ENCODE data around the gene ACTL10. TPM values are rescaled to one million over a fixed set of nuclear protein-coding genes. Genes with fewer than 3 reads are reported as not detected.
A peak's percentile ranks its signal among the peaks of the same experiment; 100 is the strongest.
"Not testable (repeated sequence)": the region's sequence is repeated elsewhere in the genome, so short reads cannot be mapped to it uniquely, and the experiment has no call there.

The ACTL10 gene
- 3.7 and 4.2 TPM in 2 replicates for total RNA-seq

- H3K27ac Mint-ChIP-seq, result peak within 1 kb of the TSS; percentile 86
- no peaks in the 10 kb centered on the region for H3K9me3 Mint-ChIP-seq
- H3K4me3 Mint-ChIP-seq, result peak within 1 kb of the TSS; percentile 88
- H3K36me3 Mint-ChIP-seq (ENCODE audit: low read depth), result peaks cover 8% of the 10 kb centered on the region
- intact Hi-C loops (cut with micrococcal nuclease), result loop anchor here (1.0 to 10.0 kb wide), 10 partner anchors 8 to 446 kb away; partner anchors contain the start of genes CBFA2T2, CDK5RAP1, CHMP4B and E2F1
- DNase-seq (ENCODE audit: low spot score), result peak; percentile 78
- H3K27me3 Mint-ChIP-seq (ENCODE audit: insufficient read depth), result no peaks in the 10 kb centered on the region
- H3K4me1 Mint-ChIP-seq (ENCODE audit: low read depth), result peaks cover 43% of the 10 kb centered on the region
These were observed at the start of gene ACTL10 for GRCh38 chr20:33666293-33667244. Gene ACTL10 (plus strand): TSS chr20:33666943. CDS start chr20:33667498, 555 bp downstream.

- Mint-ChIP-seq H3K4me3 (no peak overlapping the region), H3K27me3 (ENCODE audit: insufficient read depth) (no peaks in the 10 kb centered on the region), H3K4me1 (ENCODE audit: low read depth) (peaks cover 10% of the 10 kb centered on the region), H3K9me3 (no peaks in the 10 kb centered on the region), H3K27ac (no peak overlapping the region), H3K36me3 (ENCODE audit: low read depth) (peaks cover 20% of the 10 kb centered on the region)
- intact Hi-C loops (cut with micrococcal nuclease), result no loop called here
- DNase-seq (ENCODE audit: low spot score), result no peak
These were observed 44.9 kb upstream of the ACTL10 start for GRCh38 chr20:33621717-33622400.

- Mint-ChIP-seq H3K36me3 (ENCODE audit: low read depth) (peaks cover 18% of the 10 kb centered on the region), H3K27ac (no peak overlapping the region), H3K9me3 (no peaks in the 10 kb centered on the region), H3K27me3 (ENCODE audit: insufficient read depth) (no peaks in the 10 kb centered on the region), H3K4me1 (ENCODE audit: low read depth) (peaks cover 10% of the 10 kb centered on the region), H3K4me3 (no peak overlapping the region)
- no peak for DNase-seq (ENCODE audit: low spot score)
- intact Hi-C loops (cut with micrococcal nuclease), result no loop called here
These were observed 43.9 kb upstream of the ACTL10 start for GRCh38 chr20:33622705-33623365.

- H3K9me3 Mint-ChIP-seq, result no peaks in the 10 kb centered on the region
- H3K4me3 Mint-ChIP-seq, result no peak overlapping the region
- H3K27me3 Mint-ChIP-seq (ENCODE audit: insufficient read depth), result no peaks in the 10 kb centered on the region
- H3K4me1 Mint-ChIP-seq (ENCODE audit: low read depth), result peaks cover 10% of the 10 kb centered on the region
- H3K36me3 Mint-ChIP-seq (ENCODE audit: low read depth), result peaks cover 26% of the 10 kb centered on the region
- no peak for DNase-seq (ENCODE audit: low spot score)
- intact Hi-C loops (cut with micrococcal nuclease), result no loop called here
- H3K27ac Mint-ChIP-seq, result peak overlapping the region; percentile 28
These were observed 42.3 kb upstream of the ACTL10 start for GRCh38 chr20:33624399-33624798.

- Mint-ChIP-seq H3K36me3 (ENCODE audit: low read depth) (peaks cover 34% of the 10 kb centered on the region), H3K4me3 (no peak overlapping the region), H3K9me3 (no peaks in the 10 kb centered on the region), H3K4me1 (ENCODE audit: low read depth) (peaks cover 10% of the 10 kb centered on the region), H3K27me3 (ENCODE audit: insufficient read depth) (no peaks in the 10 kb centered on the region), H3K27ac (no peak overlapping the region)
- intact Hi-C loops (cut with micrococcal nuclease), result no loop called here
- no peak for DNase-seq (ENCODE audit: low spot score)
These were observed 40.6 kb upstream of the ACTL10 start for GRCh38 chr20:33626190-33626589.

GRCh38 chr20:33627577-33628216 is 39.0 kb upstream of the ACTL10 start:
- Mint-ChIP-seq H3K4me1 (ENCODE audit: low read depth) (peaks cover 10% of the 10 kb centered on the region), H3K27ac (no peak overlapping the region), H3K27me3 (ENCODE audit: insufficient read depth) (no peaks in the 10 kb centered on the region), H3K9me3 (no peaks in the 10 kb centered on the region), H3K4me3 (no peak overlapping the region), H3K36me3 (ENCODE audit: low read depth) (peaks cover 36% of the 10 kb centered on the region)
- DNase-seq (ENCODE audit: low spot score), result no peak
- intact Hi-C loops (cut with micrococcal nuclease), result no loop called here

GRCh38 chr20:33629533-33629932 is 37.2 kb upstream of the ACTL10 start:
- intact Hi-C loops (cut with micrococcal nuclease), result no loop called here
- no peak for DNase-seq (ENCODE audit: low spot score)
- Mint-ChIP-seq H3K4me3 (no peak overlapping the region), H3K36me3 (ENCODE audit: low read depth) (peaks cover 30% of the 10 kb centered on the region), H3K27ac (no peak overlapping the region), H3K4me1 (ENCODE audit: low read depth) (peaks cover 10% of the 10 kb centered on the region), H3K27me3 (ENCODE audit: insufficient read depth) (no peaks in the 10 kb centered on the region), H3K9me3 (no peaks in the 10 kb centered on the region)

GRCh38 chr20:33629979-33630378 is 36.8 kb upstream of the ACTL10 start:
- Mint-ChIP-seq H3K27ac (no peak overlapping the region), H3K27me3 (ENCODE audit: insufficient read depth) (no peaks in the 10 kb centered on the region), H3K36me3 (ENCODE audit: low read depth) (peaks cover 30% of the 10 kb centered on the region), H3K4me3 (no peak overlapping the region), H3K9me3 (no peaks in the 10 kb centered on the region), H3K4me1 (ENCODE audit: low read depth) (peaks cover 6% of the 10 kb centered on the region)
- no peak for DNase-seq (ENCODE audit: low spot score)
- intact Hi-C loops (cut with micrococcal nuclease), result no loop called here

- Mint-ChIP-seq H3K4me1 (ENCODE audit: low read depth) (peaks cover 5% of the 10 kb centered on the region), H3K9me3 (no peaks in the 10 kb centered on the region), H3K36me3 (ENCODE audit: low read depth) (peaks cover 27% of the 10 kb centered on the region), H3K27me3 (ENCODE audit: insufficient read depth) (no peaks in the 10 kb centered on the region), H3K4me3 (no peak overlapping the region), H3K27ac (no peak overlapping the region)
- DNase-seq (ENCODE audit: low spot score), result no peak
- intact Hi-C loops (cut with micrococcal nuclease), result no loop called here
These were observed 36.2 kb upstream of the ACTL10 start for GRCh38 chr20:33630507-33630906.

- H3K27me3 Mint-ChIP-seq (ENCODE audit: insufficient read depth); intact Hi-C loops (cut with micrococcal nuclease); H3K27ac Mint-ChIP-seq; H3K4me3 Mint-ChIP-seq; H3K9me3 Mint-ChIP-seq; DNase-seq (ENCODE audit: low spot score); H3K4me1 Mint-ChIP-seq (ENCODE audit: low read depth): not testable (repeated sequence)
- peaks cover 29% of the 10 kb centered on the region for H3K36me3 Mint-ChIP-seq (ENCODE audit: low read depth)
These were observed 34.8 kb upstream of the ACTL10 start for GRCh38 chr20:33631910-33632309.

GRCh38 chr20:33635341-33635740 is 31.4 kb upstream of the ACTL10 start:
- no peaks in the 10 kb centered on the region for H3K27me3 Mint-ChIP-seq (ENCODE audit: insufficient read depth)
- H3K9me3 Mint-ChIP-seq, result no peaks in the 10 kb centered on the region
- H3K4me3 Mint-ChIP-seq, result no peak overlapping the region
- no peak for DNase-seq (ENCODE audit: low spot score)
- peaks cover 25% of the 10 kb centered on the region for H3K36me3 Mint-ChIP-seq (ENCODE audit: low read depth)
- intact Hi-C loops (cut with micrococcal nuclease), result no loop called here
- H3K27ac Mint-ChIP-seq, result no peak overlapping the region
- H3K4me1 Mint-ChIP-seq (ENCODE audit: low read depth), result peaks cover 5% of the 10 kb centered on the region

- Mint-ChIP-seq H3K27ac (no peak overlapping the region), H3K36me3 (ENCODE audit: low read depth) (peaks cover 29% of the 10 kb centered on the region), H3K9me3 (no peaks in the 10 kb centered on the region), H3K4me3 (no peak overlapping the region), H3K4me1 (ENCODE audit: low read depth) (peaks cover 5% of the 10 kb centered on the region), H3K27me3 (ENCODE audit: insufficient read depth) (no peaks in the 10 kb centered on the region)
- DNase-seq (ENCODE audit: low spot score), result no peak
- intact Hi-C loops (cut with micrococcal nuclease), result no loop called here
These were observed 30.0 kb upstream of the ACTL10 start for GRCh38 chr20:33636776-33637175.
